Hypothalamus (tissue), 51 donors: ENCODE results near the gene CYP4F2.
"Not testable (repeated sequence)": the region's sequence is repeated elsewhere in the genome, so short reads cannot be mapped to it uniquely, and the experiment has no call there.

Source experiments
- DNase-seq, 51 donors: peaks; one replicate each; lab custom pipeline; 2025; lab: John Stamatoyannopoulos, UW

CYP4F2 gene

DNA sequence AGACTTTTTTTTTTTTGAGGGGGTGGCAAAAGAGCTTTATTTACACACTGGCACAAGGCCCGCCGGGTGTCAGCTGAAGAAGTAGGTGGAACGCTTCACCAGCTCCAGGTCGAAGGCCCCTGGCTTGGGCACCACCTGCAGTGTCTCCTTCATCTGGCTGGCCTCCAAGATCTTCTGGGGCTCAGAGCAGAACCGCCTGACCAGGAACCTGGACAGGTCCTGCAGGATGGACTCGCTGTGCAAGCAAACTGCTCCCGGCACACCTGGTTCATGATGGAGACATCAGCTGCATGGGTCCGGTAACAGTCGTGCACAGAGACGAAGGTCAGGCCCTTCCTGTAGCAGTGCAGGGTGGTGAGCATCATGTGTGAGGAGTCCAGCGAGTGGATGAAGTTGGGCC, 4.4 kb upstream of the CYP4F2 start:
- no peak for DNase-seq

DNA sequence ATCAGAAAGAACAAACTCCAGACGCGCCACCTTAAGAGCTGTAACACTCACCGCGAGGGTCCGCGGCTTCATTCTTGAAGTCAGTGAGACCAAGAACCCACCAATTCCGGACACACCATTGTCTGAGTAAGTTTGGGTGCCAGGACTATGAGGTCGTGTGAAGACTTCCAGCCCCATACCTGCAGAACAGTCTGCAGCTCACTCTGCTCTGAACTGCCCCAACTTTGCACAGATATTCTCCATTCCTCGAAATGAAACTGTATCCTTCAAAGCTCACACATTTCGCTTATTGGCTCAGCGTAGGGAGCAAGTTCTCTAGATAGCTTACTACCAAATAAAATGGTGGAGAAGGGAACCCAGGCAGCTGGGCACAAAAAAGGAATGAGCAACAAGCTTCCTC, 2.6 kb upstream of the CYP4F2 start:
- DNase-seq: no peak

DNA sequence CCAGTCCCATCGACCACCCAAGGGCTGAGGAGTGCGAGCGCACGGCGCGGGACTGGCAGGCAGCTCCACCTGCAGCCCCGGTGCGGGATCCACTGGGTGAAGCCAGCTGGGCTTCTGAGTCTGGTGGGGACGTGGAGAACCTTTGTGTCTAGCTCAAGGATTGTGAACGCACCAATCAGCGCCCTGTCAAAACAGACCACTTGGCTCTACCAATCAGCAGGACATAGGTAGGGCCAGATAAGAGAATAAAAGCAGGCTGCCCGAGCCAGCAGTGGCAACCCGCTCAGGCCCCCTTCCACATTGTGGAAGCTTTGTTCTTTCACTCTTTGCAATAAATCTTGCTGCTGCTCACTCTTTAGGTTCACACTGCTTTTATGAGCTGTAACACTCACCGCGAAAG, 2.2 kb upstream of the CYP4F2 start:
- not testable (repeated sequence) for DNase-seq

DNA sequence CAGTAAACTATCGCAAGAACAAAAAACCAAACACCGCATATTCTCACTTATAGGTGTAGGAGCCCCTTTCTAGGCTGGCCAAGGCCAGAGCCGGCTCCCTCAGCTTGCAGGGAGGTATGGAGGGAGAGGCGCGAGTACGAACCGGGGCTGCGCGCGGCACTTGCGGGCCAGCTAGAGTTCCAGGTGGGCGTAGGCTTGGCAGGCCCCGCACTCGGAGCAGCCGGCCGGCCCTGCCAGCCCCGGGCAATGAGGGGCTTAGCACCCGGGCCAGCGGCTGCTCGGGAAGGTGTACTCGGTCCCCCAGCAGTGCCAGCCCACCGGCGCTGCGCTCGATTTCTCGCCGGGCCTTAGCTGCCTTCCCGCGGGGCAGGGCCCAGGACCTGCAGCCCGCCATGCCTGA, 1.7 kb upstream of the CYP4F2 start:
- not testable (repeated sequence) for DNase-seq

DNA sequence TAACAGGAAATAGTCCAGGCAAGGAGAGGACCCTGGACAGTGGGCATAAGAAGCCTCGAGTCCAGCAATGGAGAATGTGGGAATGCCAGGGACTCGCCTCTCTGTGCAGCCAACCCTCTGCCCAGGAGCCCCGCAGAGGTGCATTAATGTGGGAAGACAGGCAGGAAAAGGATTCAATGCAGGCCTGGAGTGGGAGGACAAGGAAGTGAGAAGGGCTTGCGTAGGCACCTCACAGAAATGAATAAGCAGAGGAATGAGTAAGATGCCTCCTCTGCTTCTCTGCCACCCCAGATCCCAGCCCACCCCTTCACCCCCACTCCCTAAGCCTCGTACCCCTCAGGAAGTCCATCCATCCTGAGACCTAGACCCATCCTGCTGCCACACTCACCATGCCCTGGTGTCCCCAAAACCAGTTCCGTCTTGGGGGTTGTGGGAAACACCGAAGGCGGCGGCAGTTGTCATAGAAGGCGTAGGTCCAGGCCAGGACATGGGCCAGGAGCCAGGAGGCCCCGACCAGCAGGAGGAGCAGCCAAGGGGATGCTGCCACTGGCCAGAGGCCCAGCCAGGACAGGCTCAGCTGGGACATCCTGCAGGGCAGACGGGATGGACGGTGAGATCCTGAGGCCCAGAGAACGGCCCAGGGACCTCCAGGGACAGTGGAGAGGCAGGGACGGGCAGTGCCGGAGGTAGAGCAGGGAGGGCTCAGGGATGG, 692 bp downstream of the CYP4F2 start:
- no peak for DNase-seq

DNA sequence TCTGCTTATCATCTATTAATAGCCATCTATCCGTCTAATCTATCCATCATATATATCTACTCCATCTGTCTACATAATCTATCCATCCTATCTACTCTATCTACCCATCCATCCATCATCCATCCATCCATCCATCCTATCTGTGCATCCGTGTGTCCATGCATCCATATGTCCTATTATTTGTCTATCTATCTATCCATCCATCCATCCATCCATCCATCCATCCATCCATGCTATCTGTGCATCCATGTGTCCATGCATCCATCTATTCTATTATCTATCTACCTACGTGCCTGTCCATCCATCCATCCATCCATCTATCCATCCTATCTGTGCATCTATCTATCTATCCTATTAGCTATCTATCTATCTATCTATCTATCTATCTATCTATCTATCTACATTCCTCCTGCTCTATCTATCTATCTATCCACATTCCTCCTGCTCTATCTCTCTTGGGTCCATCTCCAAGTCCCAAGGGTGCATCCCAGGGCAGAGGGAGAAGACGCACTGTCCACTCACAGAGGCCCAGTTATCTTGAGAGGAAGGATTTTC, 1.9 kb downstream of the CYP4F2 start:
- no peak for DNase-seq

DNA sequence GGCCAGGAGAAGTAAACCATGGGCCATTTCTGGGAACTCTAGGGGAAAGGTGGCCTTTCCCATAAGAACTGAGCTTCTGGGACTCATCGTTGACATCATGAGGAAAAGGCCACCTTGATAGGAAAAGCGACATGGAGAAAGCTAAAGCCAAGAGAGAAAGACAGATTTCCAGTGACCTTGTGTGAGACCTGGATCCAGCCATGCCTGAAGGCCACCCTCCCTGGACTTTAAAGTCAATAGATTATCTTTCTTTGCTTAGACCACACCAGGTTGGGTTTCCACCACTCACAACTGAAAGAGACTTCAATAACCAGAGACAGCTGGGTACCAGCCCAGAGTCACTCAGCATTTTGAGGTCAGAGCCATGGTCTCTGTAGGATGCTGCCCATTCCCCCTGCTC, 3.5 kb downstream of the CYP4F2 start:
- no peak for DNase-seq

DNA sequence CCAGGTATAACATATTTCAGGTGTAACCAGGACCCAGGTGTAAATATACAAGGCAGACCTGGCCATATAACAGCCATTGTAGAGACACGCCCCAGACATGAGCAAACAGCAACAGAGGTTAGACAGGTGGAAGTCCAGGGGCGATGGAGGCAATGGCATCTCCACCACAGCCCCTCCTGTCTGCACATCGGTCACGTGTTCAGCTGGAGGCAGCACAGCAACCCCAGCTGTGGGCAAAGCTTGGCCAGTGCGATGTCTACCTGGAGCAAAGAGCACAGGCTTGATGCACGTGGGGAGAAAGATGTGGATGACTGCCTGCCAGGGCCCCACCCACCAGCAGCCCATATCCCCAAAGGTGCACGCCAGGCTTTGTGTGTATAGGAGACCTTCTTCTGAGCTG, 4.4 kb downstream of the CYP4F2 start:
- DNase-seq: no peak

DNA sequence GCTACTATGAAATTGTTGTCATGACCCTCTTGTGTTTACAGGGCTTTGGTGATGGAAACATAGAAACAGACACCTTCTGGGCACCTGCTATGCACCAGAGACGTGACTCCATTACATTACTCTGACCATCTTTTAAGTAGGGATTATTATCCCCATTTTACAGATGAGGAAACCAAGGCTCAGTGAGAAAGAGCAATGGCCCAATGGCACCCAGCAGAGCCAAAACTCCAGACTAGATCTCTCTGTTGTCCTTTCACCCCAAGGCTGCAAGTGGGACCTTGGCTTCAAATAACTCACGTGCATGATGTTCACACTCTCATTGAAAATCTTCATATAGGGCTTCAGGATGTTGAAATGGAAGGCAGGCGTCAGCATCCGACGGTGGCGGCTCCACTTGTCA, 5.9 kb downstream of the CYP4F2 start:
- no peak for DNase-seq

DNA sequence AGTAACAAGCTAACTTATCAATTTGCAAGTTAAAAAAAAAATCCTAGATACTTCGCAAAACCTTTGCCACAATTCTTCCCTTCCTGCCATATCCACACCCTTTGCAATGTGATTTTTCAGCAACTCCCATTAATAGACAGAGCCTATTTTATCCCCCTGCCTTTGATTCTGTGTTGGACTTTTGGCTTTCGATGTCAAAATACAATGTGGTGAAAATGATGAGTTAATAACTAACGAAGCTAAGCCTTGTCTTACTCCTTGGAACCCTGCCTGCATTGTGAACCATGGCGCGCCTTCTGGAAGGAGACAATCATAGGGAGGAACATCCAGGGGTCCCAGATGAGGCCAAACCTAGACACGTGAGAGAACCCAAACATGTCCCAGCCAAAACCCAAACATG, 6.4 kb downstream of the CYP4F2 start:
- no peak for DNase-seq

DNA sequence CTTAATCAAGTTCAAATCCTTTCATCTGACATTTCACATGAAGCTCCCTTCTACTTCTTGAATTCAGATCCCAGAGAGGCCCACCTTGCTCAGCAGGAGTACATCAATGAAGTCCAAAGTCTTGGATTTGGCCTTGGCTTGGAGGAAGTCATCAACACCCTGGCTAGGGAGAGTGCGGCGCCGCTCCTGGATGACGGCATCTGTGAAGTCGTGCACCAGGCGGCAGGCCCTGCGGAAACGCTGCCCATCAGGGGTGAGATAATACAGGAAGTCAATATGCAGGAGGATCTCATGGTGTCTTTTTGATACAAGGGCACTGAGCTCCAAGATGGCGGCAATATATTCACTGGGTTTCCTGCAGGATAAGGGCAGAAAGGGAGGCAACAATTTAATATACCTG, 8.5 kb downstream of the CYP4F2 start:
- not testable (repeated sequence) for DNase-seq

DNA sequence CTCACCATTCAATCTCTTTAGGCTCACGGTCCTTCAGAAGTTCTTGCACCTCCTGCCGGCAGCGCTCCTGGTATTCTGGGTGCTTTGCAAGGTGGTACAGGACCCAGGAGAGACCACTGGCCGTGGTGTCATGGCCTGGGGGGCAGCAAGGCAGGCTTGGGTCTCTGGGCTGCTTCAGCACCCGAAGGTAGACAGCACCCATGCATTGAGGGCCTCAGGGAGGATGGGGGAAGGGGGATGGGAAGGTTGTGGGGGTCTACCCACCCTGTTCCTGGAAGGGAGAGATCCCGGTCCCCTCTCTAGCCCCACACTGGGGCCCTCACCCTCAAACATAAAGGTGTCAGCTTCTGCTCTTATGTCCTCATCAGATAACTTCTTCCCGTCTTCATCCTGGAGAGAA, 12.0 kb downstream of the CYP4F2 start:
- DNase-seq: no peak

DNA sequence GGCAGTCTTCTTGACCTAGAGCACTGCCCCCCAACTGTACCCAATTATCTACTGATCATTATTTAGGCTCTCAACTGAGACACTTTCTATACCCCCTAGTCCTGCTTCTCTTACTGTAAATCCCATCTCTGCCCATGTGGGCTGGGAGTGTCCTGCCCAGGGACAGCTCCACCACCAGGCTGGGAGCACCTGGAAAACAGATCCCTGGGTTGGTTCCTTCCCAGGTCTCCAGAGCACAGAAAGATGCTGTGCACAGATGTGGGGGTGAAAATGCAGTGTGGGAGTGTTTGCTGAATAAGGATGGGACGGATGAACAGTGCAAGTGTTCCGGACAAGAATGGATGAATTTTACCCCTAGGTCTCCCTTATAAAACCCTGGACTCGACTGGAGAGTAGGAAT, 12.7 kb downstream of the CYP4F2 start:
- no peak for DNase-seq

DNA sequence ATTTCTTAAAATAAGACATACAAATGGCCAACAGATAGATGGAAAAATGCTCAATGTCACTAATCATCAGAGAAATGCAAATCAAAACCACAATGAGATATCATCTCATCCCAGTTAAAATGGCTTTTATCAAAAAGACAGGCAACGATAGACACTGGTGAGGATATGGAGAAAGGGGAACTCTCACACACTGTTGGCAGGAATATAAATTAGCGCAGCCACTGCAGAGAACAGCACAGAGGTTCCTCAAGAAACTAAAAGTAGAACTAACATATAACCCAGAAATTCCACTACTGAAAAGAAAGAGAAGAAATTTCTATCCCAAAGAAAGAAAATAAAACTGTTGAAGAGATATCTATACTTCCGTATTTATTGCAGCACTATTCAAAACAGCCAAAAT, 14.5 kb downstream of the CYP4F2 start:
- not testable (repeated sequence) for DNase-seq

DNA sequence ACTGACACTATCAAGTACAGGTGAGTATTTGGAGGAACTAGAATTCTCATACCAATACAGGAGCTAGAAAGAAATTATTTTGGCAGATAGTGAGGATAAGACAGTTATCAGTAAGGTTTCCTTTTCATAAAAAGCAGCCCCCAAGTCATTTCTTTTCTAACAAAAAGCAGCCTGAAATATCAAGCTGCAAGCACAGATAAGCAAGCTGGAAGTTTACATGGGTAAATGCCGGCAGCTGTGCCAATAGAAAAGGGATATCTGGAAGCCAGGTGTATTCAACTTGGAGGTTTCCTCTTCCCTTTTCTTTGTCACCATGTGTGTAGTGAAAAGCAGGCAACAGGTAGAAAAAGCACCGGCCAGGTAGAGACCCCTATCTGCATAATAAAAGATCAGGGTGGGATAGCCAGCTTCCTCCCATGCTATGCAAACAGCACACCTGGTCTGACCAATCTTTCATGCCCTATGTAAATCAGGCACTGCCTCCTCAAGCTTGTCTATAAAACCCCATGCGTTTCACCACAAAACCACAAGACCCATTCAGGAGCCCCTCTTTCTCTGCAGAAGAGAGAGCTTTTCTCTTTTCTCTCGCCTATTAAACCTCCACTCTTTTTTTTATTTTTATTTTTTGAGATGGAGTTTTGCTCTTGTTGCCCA, 22.9 kb downstream of the CYP4F2 start:
- no peak for DNase-seq

DNA sequence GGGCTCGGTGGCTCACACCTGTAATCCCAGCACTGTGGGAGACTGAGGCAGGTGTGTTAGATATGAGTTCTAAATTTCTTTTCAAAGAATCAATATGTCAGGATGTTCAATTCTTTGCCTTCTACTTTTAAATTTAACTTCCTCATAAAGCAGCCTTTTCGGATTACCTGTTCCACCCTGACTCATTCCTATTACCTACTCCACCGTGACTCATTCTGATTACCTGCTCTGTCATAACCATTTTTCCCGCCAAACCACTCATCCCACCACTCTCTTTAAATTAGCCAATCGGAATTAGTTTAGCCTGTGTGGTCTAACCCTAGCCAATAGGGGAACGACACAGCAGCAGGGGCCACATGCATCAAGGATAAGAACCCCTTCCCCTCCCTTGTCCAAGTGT, 24.1 kb downstream of the CYP4F2 start:
- not testable (repeated sequence) for DNase-seq

DNA sequence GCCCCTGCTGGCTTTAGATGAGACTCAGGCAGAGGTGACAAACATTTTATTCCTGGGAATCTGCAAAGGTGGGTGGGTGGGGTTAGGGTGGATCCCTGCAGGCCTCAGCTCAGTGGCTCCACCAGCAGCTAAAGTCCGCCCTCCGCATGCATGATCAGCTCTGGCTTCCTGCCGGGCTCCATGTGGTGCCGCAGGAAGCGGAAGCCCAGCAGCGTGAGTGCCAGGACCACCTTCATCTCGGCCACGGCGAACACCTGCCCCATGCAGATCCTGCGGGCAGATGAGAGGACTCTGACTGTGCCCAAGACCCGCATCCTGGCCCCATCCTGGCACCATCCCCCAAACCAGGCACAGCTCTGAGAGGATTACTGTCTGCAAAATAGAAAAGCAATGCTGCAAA, 26.3 kb downstream of the CYP4F2 start:
- no peak for DNase-seq

DNA sequence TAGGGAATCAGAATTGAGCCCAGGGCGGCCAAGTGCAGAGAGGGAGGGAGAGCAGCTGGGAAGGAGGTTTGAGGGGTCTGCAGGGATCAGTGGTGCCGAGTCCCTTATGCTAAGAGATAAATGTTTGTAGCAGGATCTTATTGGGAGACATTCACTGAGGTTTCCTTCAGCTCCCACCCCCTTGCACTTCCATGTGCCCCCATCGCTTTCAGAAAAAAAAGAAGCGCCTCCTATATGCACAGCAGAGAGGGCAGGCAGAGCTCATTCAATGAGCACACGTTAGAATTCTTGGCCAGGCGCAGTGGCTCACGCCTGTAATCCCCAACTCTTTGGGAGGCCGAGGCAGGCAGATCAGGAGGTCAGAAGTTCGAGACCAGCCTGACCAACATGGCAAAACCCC, 28.0 kb downstream of the CYP4F2 start:
- DNase-seq: no peak

DNA sequence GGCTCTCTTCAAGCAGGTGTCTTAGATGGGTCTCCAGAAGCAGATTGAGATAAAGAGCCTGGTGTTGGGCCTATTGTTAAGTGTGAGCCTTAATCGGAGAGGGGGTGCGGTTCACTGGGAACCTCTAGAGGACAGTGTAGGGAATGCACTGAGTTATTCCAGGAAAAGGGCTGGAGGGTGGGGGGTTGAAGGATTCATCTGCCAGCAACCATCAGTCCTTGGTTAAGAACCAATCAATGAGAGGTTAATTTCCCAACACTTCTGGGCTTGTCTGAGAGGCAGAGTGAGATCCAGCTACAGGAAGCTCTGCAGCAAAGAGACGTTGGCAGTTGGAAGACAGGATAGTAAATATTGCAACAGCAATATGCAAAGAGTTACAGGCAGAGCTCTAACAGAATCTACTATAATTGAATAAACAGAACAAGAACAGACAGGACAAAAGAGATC, 28.7 kb downstream of the CYP4F2 start:
- DNase-seq: peak in 15 of 51 donors; percentile 0 to 21 (median 5)

DNA sequence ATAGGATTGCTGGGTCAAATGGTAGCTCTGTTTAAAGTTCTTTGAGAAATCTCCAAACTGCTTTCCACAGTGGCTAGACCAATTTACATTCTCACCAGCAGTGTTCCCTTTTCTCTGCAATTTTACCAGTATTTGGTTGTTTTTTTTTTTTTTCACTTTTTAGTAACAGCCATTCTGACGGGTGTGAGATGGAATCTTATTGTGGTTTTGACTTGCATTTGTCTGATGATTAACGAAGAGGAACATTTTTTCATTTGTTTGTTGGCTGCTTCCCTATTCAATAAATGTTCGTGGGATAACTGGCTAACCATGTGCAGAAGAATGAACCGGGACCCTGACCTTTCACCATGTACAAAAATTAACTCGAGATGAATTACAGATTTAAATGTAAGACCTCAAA, 31.2 kb downstream of the CYP4F2 start:
- DNase-seq: no peak

DNA sequence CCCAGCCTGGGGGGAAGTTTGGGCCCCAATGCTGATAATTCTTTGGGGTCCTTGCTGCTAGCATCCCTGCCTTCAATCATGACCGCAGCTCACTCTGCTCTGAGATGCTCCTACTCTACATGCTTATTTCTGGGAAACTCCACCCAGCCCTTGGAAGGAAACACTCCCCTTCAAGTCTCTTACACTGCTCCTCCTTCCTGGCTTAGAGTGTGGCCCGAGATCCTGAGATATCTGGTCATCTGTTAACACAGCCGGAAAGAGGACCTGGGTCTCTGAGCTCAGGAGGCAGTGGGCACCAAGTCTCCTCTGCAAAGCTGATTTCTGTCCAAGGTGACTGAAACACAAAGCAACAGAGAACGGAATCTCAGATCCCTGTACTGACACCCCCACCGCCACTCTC, 33.0 kb downstream of the CYP4F2 start:
- no peak for DNase-seq

DNA sequence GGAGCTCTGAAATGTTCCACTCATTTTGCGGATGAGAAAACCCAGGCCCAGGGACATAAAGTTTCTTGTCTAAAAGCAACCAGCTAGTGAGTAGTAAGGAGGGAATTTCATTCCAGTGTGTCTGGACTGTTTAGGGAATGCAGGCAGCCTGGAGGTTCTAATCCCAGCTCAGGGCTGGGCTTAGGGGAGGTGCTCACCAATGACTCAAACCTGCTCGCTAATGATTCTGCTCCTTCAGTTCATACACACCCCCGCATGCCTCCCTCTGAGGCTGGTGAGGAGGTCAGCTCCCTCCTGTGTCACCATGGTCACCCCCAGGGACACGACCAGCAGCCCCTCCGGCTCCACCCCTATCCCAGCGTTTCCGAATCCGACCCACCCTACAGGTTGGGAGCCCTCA, 34.6 kb downstream of the CYP4F2 start:
- DNase-seq: no peak
